ENCODE data around the gene PSMB7. TPM values are rescaled to one million over a fixed set of nuclear protein-coding genes. Genes with fewer than 3 reads are reported as not detected.
A peak's percentile ranks its signal among the peaks of the same experiment; 100 is the strongest.

The PSMB7 gene
- total and polyA plus RNA-seq, 2 of the 4 experiments (the other 2 are of a cell fraction): 340 to 430 TPM

GRCh38 chr9:124453586-124454191, 38.4 kb upstream of the PSMB7 start:
- Histone ChIP-seq H4K91ac (ENCODE audit: insufficient read depth, low read depth, low read length) (no peak overlapping the region), H3K14ac (replicated peaks; ENCODE audit: low read depth, low read length) (no peak overlapping the region), H2BK20ac (ENCODE audit: low read depth, low read length) (no peak overlapping the region), H3K9me1 (ENCODE audit: insufficient read depth, low read length) (no peaks in the 10 kb centered on the region), H4K20me1 (ENCODE audit: insufficient read depth, low read length) (no peaks in the 10 kb centered on the region), H2AFZ (replicated peaks; ENCODE audit: low read length, poor library complexity) (peak overlapping the region; percentile 43), H3K9me3 (ENCODE audit: control insufficient read depth, insufficient read depth, low read length) (no peaks in the 10 kb centered on the region), H3K56ac (ENCODE audit: extremely low read depth, insufficient read depth, low read length) (no peak overlapping the region), H3K4me3 (ENCODE audit: insufficient read depth, low read depth, low read length) (no peak overlapping the region), H2BK15ac (ENCODE audit: low read depth, low read length) (no peak overlapping the region), H3K23ac (ENCODE audit: low read depth, low read length) (no peak overlapping the region), H3K18ac (ENCODE audit: low read depth, low read length) (no peak overlapping the region), H2BK5ac (ENCODE audit: low read depth, low read length, poor library complexity, severe bottlenecking) (no peak overlapping the region), H3K27me3 (ENCODE audit: control insufficient read depth, insufficient read depth, low read length) (peaks cover 70% of the 10 kb centered on the region), H4K8ac (ENCODE audit: low read depth in 2 of 2, low read length in 2 of 2) (no peak overlapping the region), H3K4me1 (ENCODE audit: control insufficient read depth, insufficient read depth, low read length) (no peaks in the 10 kb centered on the region), H3K4me2 (ENCODE audit: low read depth, low read length) (no peak overlapping the region; the same call in 1 of the 2 replicates), H3K36me3 (ENCODE audit: control insufficient read depth, insufficient read depth, low read length) (no peaks in the 10 kb centered on the region), H3K79me1 (ENCODE audit: low read depth in 1 of 2, low read length in 2 of 2) (no peaks in the 10 kb centered on the region), H3K27ac (ENCODE audit: insufficient read depth, low read length) (no peak overlapping the region), H2BK120ac (ENCODE audit: low read depth, low read length) (no peak overlapping the region), H2AK5ac (ENCODE audit: low read depth, low read length) (no peak overlapping the region), H2AK9ac (replicated peaks; ENCODE audit: low read depth, low read length, poor library complexity) (no peak overlapping the region), H3K9ac (ENCODE audit: low read depth, low read length) (no peak overlapping the region), H4K5ac (ENCODE audit: low read depth, low read length) (no peak overlapping the region), H3K4ac (ENCODE audit: low read depth, low read length) (no peak overlapping the region)
- no peak for ATAC-seq (ENCODE audit: low read depth)
- intact Hi-C loops (cut with micrococcal nuclease) (no loop called here), in situ Hi-C loops (cut with MboI; ENCODE audit: low sequenced_read_pairs) (no loop called here), dilution Hi-C loops (cut with HindIII; ENCODE audit: low sequenced_read_pairs, unreplicated experiment) (no loop called here)
- 100% methylated on average over 1 of the region's 35 CpGs; no CpG with 5 or more reads in 1 of the 2 experiments for WGBS, 2 experiments (ENCODE audit: extremely low coverage in 2 of 2, insufficient read length in 1 of 2)
- no peak for TF ChIP-seq USF2 (IDR thresholded peaks at IDR 0.05; ENCODE audit: low read depth, low read length)
- TF ChIP-seq MAZ (IDR thresholded peaks at IDR 0.05; ENCODE audit: borderline replicate concordance, low read depth, low read length): no peak
- no peak for TF ChIP-seq SMC3 (IDR thresholded peaks at IDR 0.05; ENCODE audit: low read depth, low read length)
- no peak for TF ChIP-seq MAFK (IDR thresholded peaks at IDR 0.05; ENCODE audit: low read depth, low read length)
- TF ChIP-seq RCOR1 (IDR thresholded peaks at IDR 0.05; ENCODE audit: insufficient replicate concordance, low read length): no peak
- no peak for TF ChIP-seq BHLHE40 (IDR thresholded peaks at IDR 0.05; ENCODE audit: low read depth, low read length)
- no peak for TF ChIP-seq RAD21 (IDR thresholded peaks at IDR 0.05; ENCODE audit: low read length)
- no peak for TF ChIP-seq ELK1 (IDR thresholded peaks at IDR 0.05; ENCODE audit: borderline replicate concordance, low read depth, low read length)
- no peak for TF ChIP-seq CTCF (conservative IDR thresholded peaks at IDR 0.05; ENCODE audit: low read depth, low read length)
- CTCF ChIA-PET: no interaction called here
- DNase-seq: no peak
- BruUV-seq (replicated peaks): no TSS peak
- POLR2A ChIA-PET (ENCODE audit: unreplicated experiment): no interaction called here
